ENCODE measurements around the gene SKA2. TPM values are rescaled to one million over a fixed set of nuclear protein-coding genes. Genes with fewer than 3 reads are reported as not detected.
A peak's percentile ranks its signal among the peaks of the same experiment; 100 is the strongest.

SKA2 gene
- total and polyA plus RNA-seq, 10 donors, result 15.4 to 38.9 (median 24.6) TPM

- H3K27ac ChIP-seq, result peak within 1 kb of the TSS; percentile 85 to 96 (median 92)
- TF ChIP-seq POLR2AphosphoS5 (IDR thresholded peaks at IDR 0.05), result peak; percentile 95 to 97 (median 96)
- peak; percentile 6 to 84 (median 44) for TF ChIP-seq POLR2A (IDR thresholded peaks at IDR 0.05)
- peak in 7 of 11 experiments; percentile 6 to 62 (median 42) for TF ChIP-seq CTCF (IDR thresholded peaks at IDR 0.05 in 8 of 11, conservative IDR thresholded peaks at IDR 0.05 in 3 of 11)
- H3K9me3 ChIP-seq, result no peaks in the 10 kb centered on the region
- DNase-seq, result peak; percentile 100
- 0% methylated on average over 43 to 89 of the region's 89 CpGs for WGBS, 5 donors
- no peaks in the 10 kb centered on the region for H3K27me3 ChIP-seq (replicated peaks in 1 of 7)
- peaks cover 0 to 30% (median 5%) of the 10 kb centered on the region in 6 donors for H3K36me3 ChIP-seq
- intact Hi-C loops (cut with DNase I; ENCODE audit: low total_unique reads), result no loop called here
- peak within 1 kb of the TSS; percentile 76 to 99 (median 90) for H3K4me3 ChIP-seq
- peaks cover 15 to 60% (median 28%) of the 10 kb centered on the region in 6 donors for H3K4me1 ChIP-seq
Observed at GRCh38 chr17:59106463-59107305, 48.3 kb downstream of the SKA2 start, which contains the start of gene TRIM37. Gene TRIM37, minus strand, starts transcription at chr17:59106880. Its CDS starts 419 bp downstream, at chr17:59106461.

GRCh38 chr17:59105852-59106462 is 49.0 kb downstream of the SKA2 start:
- whole genome bisulfite sequencing, 5 donors, result 0 to 3% (median 0%) methylated on average over 13 to 18 of the region's 18 CpGs

GRCh38 chr17:59101178-59101577 is 53.8 kb downstream of the SKA2 start:
- WGBS, 5 donors, result 87 to 100% (median 94%) methylated on average over 1 of the region's 1 CpG
- H3K4me3 ChIP-seq, result no peak overlapping the region

More at GRCh38 chr17:59105852-59106462, 49.0 kb downstream of the SKA2 start:
- H3K27me3 ChIP-seq (replicated peaks in 1 of 7), result no peaks in the 10 kb centered on the region
- peak; percentile 92 for DNase-seq
- no peaks in the 10 kb centered on the region for H3K9me3 ChIP-seq
- peaks cover 0 to 28% (median 3%) of the 10 kb centered on the region in 6 donors for H3K36me3 ChIP-seq
- intact Hi-C loops (cut with DNase I; ENCODE audit: low total_unique reads), result no loop called here
- H3K27ac ChIP-seq, result peak overlapping the region; percentile 85 to 96 (median 92)
- H3K4me1 ChIP-seq, result peaks cover 15 to 59% (median 28%) of the 10 kb centered on the region in 6 donors
- TF ChIP-seq POLR2A (IDR thresholded peaks at IDR 0.05) (no peak), POLR2AphosphoS5 (IDR thresholded peaks at IDR 0.05) (no peak), CTCF (IDR thresholded peaks at IDR 0.05 in 8 of 11, conservative IDR thresholded peaks at IDR 0.05 in 3 of 11) (no peak)
- H3K4me3 ChIP-seq, result peak overlapping the region; percentile 76 to 99 (median 90)

More at GRCh38 chr17:59101178-59101577, 53.8 kb downstream of the SKA2 start:
- Histone ChIP-seq H3K9me3 (peaks cover 0 to 6% (median 0%) of the 10 kb centered on the region in 8 donors), H3K36me3 (peaks cover 0 to 52% (median 7%) of the 10 kb centered on the region in 6 donors), H3K27ac (no peak overlapping the region), H3K27me3 (replicated peaks in 1 of 7) (no peaks in the 10 kb centered on the region), H3K4me1 (peaks cover 8 to 35% (median 19%) of the 10 kb centered on the region in 6 donors)
- intact Hi-C loops (cut with DNase I; ENCODE audit: low total_unique reads), result no loop called here
- no peak for DNase-seq
- TF ChIP-seq POLR2A (IDR thresholded peaks at IDR 0.05) (no peak), CTCF (IDR thresholded peaks at IDR 0.05 in 8 of 11, conservative IDR thresholded peaks at IDR 0.05 in 3 of 11) (no peak), POLR2AphosphoS5 (IDR thresholded peaks at IDR 0.05) (no peak)

Measured in spleen (tissue), 11 donors.